ENCODE measurements around the gene SGSM2.

SGSM2 gene

DNA sequence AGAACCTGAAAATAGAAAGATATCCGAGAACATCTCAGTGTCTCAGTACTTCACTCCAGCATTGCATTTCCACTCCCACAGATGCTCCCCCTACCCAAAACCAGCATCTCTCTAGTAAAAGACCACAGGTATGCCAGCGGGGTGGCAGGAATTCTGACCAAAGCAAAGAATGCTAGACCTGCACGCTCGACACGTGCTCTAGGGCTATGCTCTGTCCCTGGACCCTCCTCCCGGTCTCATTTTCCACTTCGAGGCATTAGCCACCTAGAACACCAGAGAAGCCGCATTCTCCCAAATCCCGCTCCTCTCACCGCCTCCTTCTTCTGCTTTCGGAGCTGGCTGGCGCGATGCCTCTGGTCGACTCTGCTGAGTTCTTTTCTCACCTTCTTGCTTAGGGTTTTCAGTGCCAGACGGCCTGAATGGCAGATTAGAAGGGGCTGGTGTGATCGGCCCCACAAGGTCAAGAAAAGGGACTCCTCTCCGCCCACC, 1.5 kb upstream of the SGSM2 start:
- TF ChIP-seq, protein P1, sequence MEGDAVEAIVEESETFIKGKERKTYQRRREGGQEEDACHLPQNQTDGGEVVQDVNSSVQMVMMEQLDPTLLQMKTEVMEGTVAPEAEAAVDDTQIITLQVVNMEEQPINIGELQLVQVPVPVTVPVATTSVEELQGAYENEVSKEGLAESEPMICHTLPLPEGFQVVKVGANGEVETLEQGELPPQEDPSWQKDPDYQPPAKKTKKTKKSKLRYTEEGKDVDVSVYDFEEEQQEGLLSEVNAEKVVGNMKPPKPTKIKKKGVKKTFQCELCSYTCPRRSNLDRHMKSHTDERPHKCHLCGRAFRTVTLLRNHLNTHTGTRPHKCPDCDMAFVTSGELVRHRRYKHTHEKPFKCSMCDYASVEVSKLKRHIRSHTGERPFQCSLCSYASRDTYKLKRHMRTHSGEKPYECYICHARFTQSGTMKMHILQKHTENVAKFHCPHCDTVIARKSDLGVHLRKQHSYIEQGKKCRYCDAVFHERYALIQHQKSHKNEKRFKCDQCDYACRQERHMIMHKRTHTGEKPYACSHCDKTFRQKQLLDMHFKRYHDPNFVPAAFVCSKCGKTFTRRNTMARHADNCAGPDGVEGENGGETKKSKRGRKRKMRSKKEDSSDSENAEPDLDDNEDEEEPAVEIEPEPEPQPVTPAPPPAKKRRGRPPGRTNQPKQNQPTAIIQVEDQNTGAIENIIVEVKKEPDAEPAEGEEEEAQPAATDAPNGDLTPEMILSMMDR (IDR thresholded peaks at IDR 0.05; ENCODE audit: extremely low read depth, insufficient read depth, missing control alignments), result no peak
- in situ Hi-C loops (cut with MboI; ENCODE audit: low pct_unique_long_range_greater_than_20kb, low sequenced_read_pairs, unreplicated experiment), result no loop called here
- DNase-seq (ENCODE audit: low spot score), result no peak

DNA sequence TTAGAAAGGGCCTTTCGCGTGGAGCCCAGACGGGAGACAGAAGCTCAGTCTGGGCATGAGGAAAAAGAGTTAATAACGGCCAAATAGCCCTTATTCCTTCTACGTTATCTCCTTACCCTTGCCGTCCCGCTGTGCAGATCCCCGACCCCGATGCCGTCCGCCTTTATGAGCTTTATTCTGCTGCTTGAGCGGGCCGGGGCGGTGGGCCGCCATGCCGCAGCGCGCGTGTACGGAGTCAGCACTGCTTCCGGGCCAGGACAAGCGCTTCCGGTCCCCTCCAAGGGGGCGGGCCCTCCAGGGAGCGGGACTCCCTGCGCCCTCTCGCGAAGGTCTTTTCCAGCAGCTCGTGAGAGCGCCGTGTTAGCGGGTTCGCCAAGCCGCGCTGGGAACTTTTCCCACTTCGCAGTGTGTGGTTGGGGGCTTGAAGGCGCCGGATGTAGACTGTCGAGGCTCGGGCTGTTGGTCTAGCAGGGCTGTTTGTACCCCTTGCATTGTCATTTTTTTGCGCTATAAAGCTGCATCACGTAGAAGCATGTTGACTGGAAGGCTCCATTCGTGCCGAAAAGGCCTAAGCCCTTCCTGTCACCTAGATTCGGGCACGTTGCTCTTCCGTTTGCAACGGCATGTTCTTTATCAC, 968 bp upstream of the SGSM2 start, which contains the start of gene TSR1:
Gene TSR1 (minus strand): TSS at position 243 of the 637 bp plus-strand sequence. CDS start 30 bp downstream, at position 213.
- in situ Hi-C loops (cut with MboI; ENCODE audit: low pct_unique_long_range_greater_than_20kb, low sequenced_read_pairs, unreplicated experiment), result no loop called here
- TF ChIP-seq, protein P1 (IDR thresholded peaks at IDR 0.05; ENCODE audit: extremely low read depth, insufficient read depth, missing control alignments), result peak; percentile 53
- DNase-seq (ENCODE audit: low spot score), result peak; percentile 98

DNA sequence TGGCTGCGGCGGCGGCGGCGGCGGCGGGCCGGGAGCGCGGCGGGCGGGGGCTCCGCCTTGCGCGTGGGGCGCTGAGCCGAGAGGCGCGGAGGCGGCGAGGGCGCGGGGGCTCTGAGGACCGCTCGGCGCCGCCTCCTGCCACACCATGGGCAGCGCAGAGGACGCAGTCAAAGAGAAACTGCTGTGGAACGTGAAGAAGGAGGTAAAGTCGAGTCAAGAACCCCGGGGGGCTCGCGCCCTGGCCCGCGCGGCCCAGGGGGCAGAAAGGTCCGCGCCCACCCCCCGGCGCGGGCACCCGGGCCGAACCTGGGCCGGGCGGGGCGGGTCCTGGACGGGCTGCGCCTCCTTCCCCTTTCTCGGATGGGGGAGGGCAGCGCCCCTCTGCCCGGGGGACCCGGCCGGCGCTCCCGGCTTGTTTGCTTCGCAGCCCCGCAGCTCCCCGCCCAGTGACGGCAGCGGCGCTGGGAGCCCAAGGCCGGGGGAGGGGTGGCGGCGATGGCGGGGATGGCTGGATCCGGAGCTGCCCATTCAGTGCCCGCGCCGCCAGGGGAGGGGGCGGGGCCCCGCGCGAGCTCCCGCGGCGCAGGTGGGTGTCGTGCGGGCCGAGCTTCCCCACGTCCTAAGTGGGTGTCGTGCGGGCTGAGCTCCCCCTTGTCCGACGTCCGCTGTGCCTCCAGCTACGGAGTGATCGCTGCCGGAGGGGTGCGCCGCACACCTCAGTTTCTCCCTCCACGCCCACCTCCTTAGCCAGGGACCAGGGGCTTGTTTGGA, 428 bp downstream of the SGSM2 start:
- TF ChIP-seq, protein P1 (IDR thresholded peaks at IDR 0.05; ENCODE audit: extremely low read depth, insufficient read depth, missing control alignments), result no peak

DNA sequence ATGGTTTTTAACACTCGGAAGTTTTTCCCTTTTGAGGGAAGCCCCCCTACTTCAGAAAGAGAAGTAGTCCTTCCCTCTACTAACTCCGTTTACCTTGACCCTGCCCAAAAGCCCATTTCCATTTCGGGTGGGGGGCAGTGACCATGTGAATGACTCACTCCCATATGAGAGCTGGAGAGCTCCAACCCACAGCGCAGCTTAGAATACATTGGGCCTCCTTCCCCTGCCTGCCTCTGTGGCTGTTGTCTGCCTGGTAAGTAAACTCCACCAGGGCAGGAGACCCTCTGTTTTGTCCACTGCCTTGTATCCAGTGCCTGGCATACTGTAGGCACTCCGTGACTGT, 985 bp downstream of the SGSM2 start:
- DNase-seq (ENCODE audit: low spot score), result no peak
- in situ Hi-C loops (cut with MboI; ENCODE audit: low pct_unique_long_range_greater_than_20kb, low sequenced_read_pairs, unreplicated experiment), result no loop called here
- TF ChIP-seq, protein P1 (IDR thresholded peaks at IDR 0.05; ENCODE audit: extremely low read depth, insufficient read depth, missing control alignments), result no peak

More for the DNA sequence above, 428 bp downstream of the SGSM2 start:
- in situ Hi-C loops (cut with MboI; ENCODE audit: low pct_unique_long_range_greater_than_20kb, low sequenced_read_pairs, unreplicated experiment), result no loop called here
- peak; percentile 82 for DNase-seq (ENCODE audit: low spot score)

DNA sequence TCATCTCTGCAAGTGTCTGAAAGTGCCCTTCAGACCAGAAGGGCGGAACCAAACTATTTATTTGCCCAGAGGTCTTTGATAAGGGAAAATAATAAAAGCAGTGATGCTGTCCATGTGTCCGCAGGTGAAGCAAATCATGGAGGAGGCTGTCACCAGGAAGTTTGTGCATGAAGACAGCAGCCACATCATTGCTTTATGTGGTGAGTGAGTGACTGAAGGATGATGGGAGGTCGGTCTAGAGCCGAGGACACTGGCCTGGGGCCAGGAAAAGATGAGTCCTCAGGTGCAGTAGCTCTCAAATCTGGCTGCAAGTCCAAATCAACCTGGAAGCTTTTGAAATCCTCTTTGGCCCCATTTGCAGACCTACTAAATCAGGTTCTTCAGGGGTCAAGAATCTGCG, 6.1 kb downstream of the SGSM2 start:
- no peak for DNase-seq (ENCODE audit: low spot score)
- in situ Hi-C loops (cut with MboI; ENCODE audit: low pct_unique_long_range_greater_than_20kb, low sequenced_read_pairs, unreplicated experiment), result no loop called here
- TF ChIP-seq, protein P1 (IDR thresholded peaks at IDR 0.05; ENCODE audit: extremely low read depth, insufficient read depth, missing control alignments), result no peak

DNA sequence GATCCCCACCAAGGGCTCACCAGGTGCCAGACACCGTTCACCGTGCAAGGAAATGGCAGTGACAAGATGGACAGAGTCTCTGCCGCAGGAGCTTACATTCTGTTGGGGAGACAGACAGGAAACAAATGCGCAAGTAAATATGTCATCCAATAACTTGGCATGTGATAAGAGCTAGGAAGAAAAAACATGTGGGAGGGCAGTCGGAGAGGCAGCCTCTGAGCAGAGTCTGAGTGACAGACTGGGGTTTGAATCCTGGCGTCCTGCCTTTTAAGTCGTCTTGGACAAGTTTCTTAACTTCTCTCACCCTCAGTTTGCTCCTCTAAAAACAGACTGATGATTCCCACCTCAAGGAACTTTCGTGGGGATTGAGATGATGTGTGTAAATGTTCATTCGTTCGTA, 7.2 kb downstream of the SGSM2 start:
- in situ Hi-C loops (cut with MboI; ENCODE audit: low pct_unique_long_range_greater_than_20kb, low sequenced_read_pairs, unreplicated experiment), result no loop called here
- TF ChIP-seq, protein P1 (IDR thresholded peaks at IDR 0.05; ENCODE audit: extremely low read depth, insufficient read depth, missing control alignments), result no peak
- DNase-seq (ENCODE audit: low spot score), result no peak

All from GM13977 (cell line).